Measurements from ENCODE around the gene ZFP62.
"Not testable (repeated sequence)": the region's sequence is repeated elsewhere in the genome, so short reads cannot be mapped to it uniquely, and the experiment has no call there.

The ZFP62 gene

GRCh38 chr5:180828756-180829531 is 32.1 kb downstream of the ZFP62 start:
- not testable (repeated sequence) for DNase-seq

DNA sequence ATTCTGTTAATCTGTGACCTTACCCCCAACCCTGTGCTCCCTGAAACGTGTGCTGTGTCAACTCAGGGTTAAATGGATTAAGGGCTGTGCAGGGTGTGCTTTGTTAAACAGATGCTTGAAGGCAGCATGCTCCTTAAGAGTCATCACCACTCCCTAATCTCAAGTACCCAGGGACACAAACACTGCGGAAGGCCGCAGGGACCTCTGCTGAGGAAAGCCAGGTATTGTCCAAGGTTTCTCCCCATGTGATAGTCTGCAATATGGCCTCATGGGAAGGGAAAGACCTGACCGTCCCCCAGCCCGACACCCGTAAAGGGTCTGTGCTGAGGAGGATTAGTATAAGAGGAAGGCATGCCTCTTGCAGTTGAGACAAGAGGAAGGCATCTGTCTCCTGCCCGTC is 33.7 kb downstream of the ZFP62 start:
- DNase-seq: not testable (repeated sequence)

- DNase-seq: no peak
Observed at GRCh38 chr5:180825768-180826525, 35.1 kb downstream of the ZFP62 start.

GRCh38 chr5:180824630-180825476 is 36.2 kb downstream of the ZFP62 start:
- no peak for DNase-seq

GRCh38 chr5:180823940-180824629 is 37.0 kb downstream of the ZFP62 start:
- no peak for DNase-seq

- no peak for DNase-seq
Observed at GRCh38 chr5:180823346-180823745, 37.7 kb downstream of the ZFP62 start.

DNA sequence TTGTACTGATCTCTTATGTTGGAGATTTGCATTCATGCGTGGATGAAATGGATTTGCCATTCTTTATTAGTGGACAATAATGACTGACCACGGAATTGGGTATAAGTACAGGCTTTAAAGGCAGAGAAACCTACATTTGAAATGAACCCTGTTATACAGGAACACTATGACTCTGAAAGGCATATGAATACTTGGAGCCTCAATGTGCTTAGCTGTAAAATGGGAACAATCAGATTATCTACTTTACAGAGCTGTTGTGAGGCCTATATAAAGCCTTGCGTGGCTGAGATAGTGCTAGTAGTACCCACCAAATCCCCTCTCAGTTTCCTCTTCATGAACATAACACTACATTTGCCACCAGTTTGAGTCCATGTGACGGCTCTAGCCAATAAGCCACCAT is 39.5 kb downstream of the ZFP62 start:
- DNase-seq: no peak

DNA sequence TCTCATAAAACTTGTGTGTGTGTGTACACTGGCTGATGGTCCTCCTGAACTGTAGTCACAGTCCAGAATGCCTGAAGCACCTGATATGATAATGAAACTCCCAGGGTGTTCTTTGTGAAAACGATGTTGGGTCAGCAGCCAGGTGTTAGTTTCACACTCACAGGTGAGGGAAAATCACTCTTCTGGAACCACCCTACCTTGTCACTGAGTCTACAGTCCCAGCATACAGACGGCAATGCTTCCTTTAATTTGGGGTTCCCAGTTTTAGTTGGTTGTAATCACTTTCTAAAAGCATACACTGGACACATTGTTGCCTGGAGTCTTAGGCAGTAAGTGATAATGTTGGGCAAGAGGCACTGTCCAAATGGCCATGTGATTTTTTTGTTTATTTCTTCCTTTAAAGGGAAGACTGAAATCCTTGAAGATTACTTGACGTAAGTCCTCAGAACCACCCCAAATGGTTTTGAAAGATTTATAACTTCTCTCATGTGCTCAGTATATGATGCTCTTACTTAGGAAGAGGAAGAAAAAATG is 40.2 kb downstream of the ZFP62 start:
- no peak for DNase-seq

- no peak for DNase-seq
Observed at GRCh38 chr5:180818677-180819341, 42.3 kb downstream of the ZFP62 start.

DNA sequence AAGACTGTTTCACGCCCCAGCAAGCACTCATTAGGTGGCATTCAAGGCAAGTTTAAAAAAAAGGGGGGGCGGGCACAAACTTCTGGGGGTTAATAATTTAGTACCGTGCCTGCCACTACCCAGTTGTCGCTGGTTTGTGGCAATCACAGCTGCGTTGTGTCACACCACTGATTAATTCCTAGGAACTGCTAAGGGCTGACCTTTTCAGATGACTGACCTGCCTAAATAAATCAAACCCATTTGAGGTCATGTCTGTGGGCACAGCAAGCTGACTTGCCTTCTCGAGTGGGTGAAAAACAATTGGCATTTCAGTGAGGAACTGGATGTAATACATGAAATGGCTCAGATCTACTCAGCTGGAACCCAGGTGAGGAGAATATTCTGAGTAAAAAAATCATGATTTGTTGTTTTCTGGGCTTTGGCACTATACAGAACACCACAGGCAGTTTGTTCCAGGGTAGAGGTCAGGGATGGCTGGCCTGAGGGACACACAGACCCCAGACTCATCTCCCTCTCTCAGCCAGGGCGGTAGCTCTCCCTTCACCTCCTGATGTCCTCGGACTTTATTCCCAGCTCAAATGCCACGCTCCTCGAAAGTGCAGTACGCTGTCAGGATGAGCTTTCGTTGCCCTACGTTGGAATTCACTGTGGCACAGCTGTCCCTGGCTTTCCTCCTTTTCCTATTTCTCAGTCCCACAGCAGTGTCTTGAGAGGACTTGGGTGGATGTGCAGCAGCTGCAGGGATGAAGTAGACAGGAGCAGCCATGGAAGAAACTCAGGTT is 43.0 kb downstream of the ZFP62 start:
- DNase-seq: no peak

- DNase-seq: peak; percentile 52
Observed at GRCh38 chr5:180816608-180817534, 44.2 kb downstream of the ZFP62 start.

DNA sequence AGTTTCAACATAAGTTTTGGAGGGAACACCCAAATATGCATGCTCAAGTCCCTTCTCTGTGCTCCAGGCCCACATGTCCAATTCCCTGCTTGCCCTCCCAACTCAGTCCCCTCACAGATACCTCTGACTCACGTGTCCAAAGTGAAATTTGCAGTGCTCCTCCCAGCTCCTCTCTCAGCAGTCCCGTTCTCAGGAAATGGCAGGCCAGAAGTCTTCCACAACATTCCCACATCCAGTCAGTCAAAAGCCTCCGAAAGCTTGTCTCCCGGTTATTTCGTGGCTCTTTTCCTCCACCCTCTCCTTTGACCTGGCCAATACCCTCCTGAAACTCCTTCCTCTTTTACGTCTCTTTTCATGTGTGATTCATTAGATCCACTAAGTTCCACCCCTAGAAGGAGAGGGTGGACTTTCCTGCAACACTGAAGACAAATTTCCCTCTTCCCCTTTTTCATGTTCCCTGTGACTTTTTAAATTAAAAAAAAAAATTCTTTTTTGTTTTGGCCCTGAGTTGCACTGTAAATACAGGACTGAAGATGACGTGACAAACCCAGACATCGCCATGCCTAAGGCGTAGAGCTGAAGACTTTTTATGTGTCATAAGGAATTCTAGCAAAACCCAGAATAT is 45.7 kb downstream of the ZFP62 start:
- no peak for DNase-seq

DNA sequence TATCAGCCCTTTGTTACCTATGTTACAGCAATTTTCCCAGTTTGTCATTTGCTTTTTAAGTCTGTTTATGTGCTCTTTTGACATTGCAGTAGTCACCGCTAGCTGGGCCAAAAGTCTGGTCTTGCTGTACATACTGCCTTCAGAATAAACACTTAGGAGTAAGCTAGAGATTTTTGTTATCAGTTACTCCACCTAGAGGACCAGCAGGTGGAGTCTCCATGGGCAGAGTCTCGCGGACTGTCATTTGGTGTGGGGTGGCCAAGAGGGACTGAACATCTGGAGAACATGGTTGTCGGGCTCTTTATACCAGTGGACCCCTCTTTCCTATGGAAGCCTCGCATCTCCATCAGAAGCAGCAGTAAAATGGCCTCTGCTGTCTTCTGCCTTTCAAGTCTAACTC is 47.7 kb downstream of the ZFP62 start:
- no peak for DNase-seq

- no peak for DNase-seq
Observed at GRCh38 chr5:180811623-180812124, 49.4 kb downstream of the ZFP62 start.

GRCh38 chr5:180810959-180811622 is 50.0 kb downstream of the ZFP62 start:
- no peak for DNase-seq

- peak; percentile 94 for DNase-seq
Observed at GRCh38 chr5:180810210-180810958, 50.7 kb downstream of the ZFP62 start.

GRCh38 chr5:180809403-180810209 is 51.5 kb downstream of the ZFP62 start:
- DNase-seq: peak; percentile 76
